ENCODE results near the gene CRP.
"Not testable (repeated sequence)": the region's sequence is repeated elsewhere in the genome, so short reads cannot be mapped to it uniquely, and the experiment has no call there.

CRP gene

GRCh38 chr1:159699246-159699645 is 15.1 kb downstream of the CRP start:
- DNase-seq = no peak

- no peak for DNase-seq
Measured at GRCh38 chr1:159687511-159687910, 26.9 kb downstream of the CRP start.

GRCh38 chr1:159686599-159687299 is 27.6 kb downstream of the CRP start:
- no peak for DNase-seq

GRCh38 chr1:159678939-159679338 is 35.5 kb downstream of the CRP start:
- DNase-seq = no peak

- no peak for DNase-seq
Measured at GRCh38 chr1:159675046-159675445, 39.3 kb downstream of the CRP start.

- DNase-seq = not testable (repeated sequence)
Measured at GRCh38 chr1:159672390-159672789, 42.0 kb downstream of the CRP start.

GRCh38 chr1:159669338-159669737 is 45.1 kb downstream of the CRP start:
- DNase-seq = no peak

- DNase-seq = no peak
Measured at GRCh38 chr1:159668739-159669138, 45.6 kb downstream of the CRP start.

- DNase-seq = no peak
Measured at GRCh38 chr1:159664247-159664646, 50.1 kb downstream of the CRP start.

- no peak for DNase-seq
Measured at GRCh38 chr1:159663552-159663951, 50.8 kb downstream of the CRP start.
